ENCODE measurements around the gene ARID1B.

GRCh38 chr6:156942266-156942665 is 165.1 kb downstream of the ARID1B start:
- TF ChIP-seq MXD4 (CRISPR knock-in tag; IDR thresholded peaks at IDR 0.05; ENCODE audit: borderline replicate concordance): no peak
- no peak for TF ChIP-seq ETV6 (CRISPR knock-in tag; IDR thresholded peaks at IDR 0.05)
- no peak for TF ChIP-seq CTCF (IDR thresholded peaks at IDR 0.05)
- TF ChIP-seq, protein P1, sequence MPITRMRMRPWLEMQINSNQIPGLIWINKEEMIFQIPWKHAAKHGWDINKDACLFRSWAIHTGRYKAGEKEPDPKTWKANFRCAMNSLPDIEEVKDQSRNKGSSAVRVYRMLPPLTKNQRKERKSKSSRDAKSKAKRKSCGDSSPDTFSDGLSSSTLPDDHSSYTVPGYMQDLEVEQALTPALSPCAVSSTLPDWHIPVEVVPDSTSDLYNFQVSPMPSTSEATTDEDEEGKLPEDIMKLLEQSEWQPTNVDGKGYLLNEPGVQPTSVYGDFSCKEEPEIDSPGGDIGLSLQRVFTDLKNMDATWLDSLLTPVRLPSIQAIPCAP (CRISPR knock-in tag; IDR thresholded peaks at IDR 0.05): no peak
- TF ChIP-seq, protein P2, sequence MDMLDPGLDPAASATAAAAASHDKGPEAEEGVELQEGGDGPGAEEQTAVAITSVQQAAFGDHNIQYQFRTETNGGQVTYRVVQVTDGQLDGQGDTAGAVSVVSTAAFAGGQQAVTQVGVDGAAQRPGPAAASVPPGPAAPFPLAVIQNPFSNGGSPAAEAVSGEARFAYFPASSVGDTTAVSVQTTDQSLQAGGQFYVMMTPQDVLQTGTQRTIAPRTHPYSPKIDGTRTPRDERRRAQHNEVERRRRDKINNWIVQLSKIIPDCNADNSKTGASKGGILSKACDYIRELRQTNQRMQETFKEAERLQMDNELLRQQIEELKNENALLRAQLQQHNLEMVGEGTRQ (CRISPR knock-in tag; IDR thresholded peaks at IDR 0.05): no peak
- no peak for TF ChIP-seq FOXP1 (CRISPR knock-in tag; IDR thresholded peaks at IDR 0.05; ENCODE audit: borderline replicate concordance)
- TF ChIP-seq, protein P3, sequence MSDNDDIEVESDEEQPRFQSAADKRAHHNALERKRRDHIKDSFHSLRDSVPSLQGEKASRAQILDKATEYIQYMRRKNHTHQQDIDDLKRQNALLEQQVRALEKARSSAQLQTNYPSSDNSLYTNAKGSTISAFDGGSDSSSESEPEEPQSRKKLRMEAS (CRISPR knock-in tag; IDR thresholded peaks at IDR 0.05): no peak
- no peak for TF ChIP-seq NFYB (CRISPR knock-in tag; conservative IDR thresholded peaks at IDR 0.05; ENCODE audit: low read depth)
- TF ChIP-seq, protein P4, sequence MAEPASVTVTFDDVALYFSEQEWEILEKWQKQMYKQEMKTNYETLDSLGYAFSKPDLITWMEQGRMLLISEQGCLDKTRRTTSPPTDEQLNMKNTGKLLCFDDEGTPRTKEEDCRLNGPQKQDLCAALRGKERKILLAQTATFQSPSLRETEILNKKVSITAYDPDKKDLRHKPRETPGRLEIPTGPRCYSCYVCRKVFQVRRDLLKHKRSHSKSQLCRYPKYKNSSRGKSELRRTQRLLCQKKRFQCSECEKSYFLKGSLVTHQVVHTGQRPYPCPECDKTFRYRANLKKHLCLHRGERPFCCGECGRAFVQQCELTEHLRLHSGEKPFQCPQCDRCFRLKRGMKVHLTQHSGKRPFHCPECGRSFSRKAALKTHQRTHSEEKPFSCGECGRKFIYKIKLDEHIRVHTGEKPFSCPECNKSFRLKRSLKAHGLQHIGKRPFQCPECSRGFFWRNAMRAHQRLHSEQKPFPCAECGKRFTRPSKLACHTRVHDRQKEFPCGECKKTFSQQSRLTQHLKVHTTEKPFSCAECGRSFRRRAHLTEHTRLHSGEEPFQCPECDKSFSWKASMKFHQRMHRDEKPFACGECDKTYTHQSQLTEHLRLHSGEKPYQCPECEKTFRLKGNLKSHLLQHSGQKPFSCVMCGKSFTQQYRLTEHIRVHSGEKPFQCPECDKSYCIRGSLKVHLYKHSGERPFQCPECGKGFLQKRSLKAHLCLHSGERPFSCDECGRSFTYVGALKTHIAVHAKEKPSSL (CRISPR knock-in tag; conservative IDR thresholded peaks at IDR 0.05): no peak
- TF ChIP-seq KAT7 (CRISPR knock-in tag; IDR thresholded peaks at IDR 0.05; ENCODE audit: borderline replicate concordance): no peak
- no peak for TF ChIP-seq SP1 (CRISPR knock-in tag; conservative IDR thresholded peaks at IDR 0.05)
- no peak for TF ChIP-seq ZNF263 (CRISPR knock-in tag; IDR thresholded peaks at IDR 0.05; ENCODE audit: low read depth)
- TF ChIP-seq SMAD3 (CRISPR knock-in tag; IDR thresholded peaks at IDR 0.05; ENCODE audit: borderline replicate concordance): no peak
